Mesendoderm (in vitro differentiated cells): ENCODE data around the gene POLR1E.
"Not testable (repeated sequence)": the region's sequence is repeated elsewhere in the genome, so short reads cannot be mapped to it uniquely, and the experiment has no call there.

Source experiments
- DNase-seq: peaks from one replicate; pipeline ENCODE4 v3.0.0; 2013
- H2AK5ac ChIP-seq: 2 replicates; pipeline ENCODE4 v1.6.1; 2013; ENCODE audit warnings: low read length, inconsistent platforms
- H2BK120ac ChIP-seq: 2 replicates; pipeline ENCODE4 v1.6.1; 2013; ENCODE audit warnings: low read depth, mild to moderate bottlenecking, low read length, moderate library complexity, mixed read lengths
- H2BK15ac ChIP-seq: replicated peaks from 2 replicates; pipeline ENCODE4 v1.6.1; 2013; ENCODE audit warnings: low read depth, mild to moderate bottlenecking, moderate library complexity
- H2BK5ac ChIP-seq: 2 replicates; pipeline ENCODE4 v1.6.1; 2013; ENCODE audit warnings: low read length, inconsistent platforms
- H3K18ac ChIP-seq: 2 replicates; pipeline ENCODE4 v1.6.1; 2013; ENCODE audit warnings: mild to moderate bottlenecking, low read length, mixed read lengths
- H3K23ac ChIP-seq: one replicate; pipeline ENCODE4 v1.6.1; 2013; ENCODE audit warnings: low read length
- H3K27ac ChIP-seq: 2 replicates; pipeline ENCODE4 v1.5.1; 2013; ENCODE audit warnings: low read depth, mild to moderate bottlenecking, inconsistent platforms, low read length, moderate library complexity
- H3K27me3 ChIP-seq: 2 replicates; pipeline ENCODE4 v1.6.1; 2013; ENCODE audit warnings: low read length, control low read depth, mild to moderate bottlenecking, inconsistent platforms; ENCODE audit not compliant: insufficient read depth, poor library complexity
- H3K36me3 ChIP-seq: 2 replicates; pipeline ENCODE4 v1.6.1; 2013; ENCODE audit warnings: low read length, inconsistent platforms; ENCODE audit not compliant: control insufficient read depth, insufficient read depth
- H3K4ac ChIP-seq: one replicate; pipeline ENCODE4 v1.6.1; 2013; ENCODE audit warnings: low read depth, mild to moderate bottlenecking, low read length, moderate library complexity
- H3K4me1 ChIP-seq: 2 replicates; pipeline ENCODE4 v1.6.1; 2013; ENCODE audit warnings: low read depth, low read length, inconsistent platforms; ENCODE audit not compliant: control insufficient read depth
- H3K4me2 ChIP-seq: 2 replicates; pipeline ENCODE4 v1.6.1; 2013; ENCODE audit warnings: low read length
- H3K4me3 ChIP-seq: 2 replicates; pipeline ENCODE4 v1.5.1; 2013; ENCODE audit warnings: mild to moderate bottlenecking, low read length
- H3K56ac ChIP-seq: one replicate; pipeline ENCODE4 v1.6.1; 2013; ENCODE audit warnings: low read length
- H3K79me1 ChIP-seq: 2 replicates; pipeline ENCODE4 v1.6.1; 2013; ENCODE audit warnings: low read length, inconsistent platforms
- H3K79me2 ChIP-seq: 2 replicates; pipeline ENCODE4 v1.6.1; 2013; ENCODE audit warnings: mild to moderate bottlenecking, low read length; ENCODE audit not compliant: control insufficient read depth, insufficient read depth
- H3K9ac ChIP-seq: 2 replicates; pipeline ENCODE4 v1.6.1; 2013; ENCODE audit warnings: low read length, inconsistent platforms
- H4K5ac ChIP-seq: one replicate; pipeline ENCODE4 v1.6.1; 2013; ENCODE audit warnings: low read length
- H4K8ac ChIP-seq: one replicate; pipeline ENCODE4 v1.6.1; 2013; ENCODE audit warnings: low read depth, mild to moderate bottlenecking, control low read depth, low read length, moderate library complexity
- WGBS: extraction: QIAGEN DNeasy Blood & Tissue Kit; methylation state at CpG from one replicate; pipeline ENCODE4 v1.1.7; 2013; ENCODE audit warnings: low lambda C conversion rate, missing lambda C conversion rate; ENCODE audit not compliant: insufficient coverage; ENCODE audit errors: extremely low coverage; 5-methylcytosine and 5-hydroxymethylcytosine counted together

Gene POLR1E

GRCh38 chr9:37466037-37466709 lies 19.6 kb upstream of the POLR1E start:
- H2BK5ac ChIP-seq, result peak overlapping the region; percentile 17
- H3K23ac ChIP-seq, result no peak overlapping the region
- no peaks in the 10 kb centered on the region for H3K36me3 ChIP-seq
- H3K27me3 ChIP-seq, result no peaks in the 10 kb centered on the region
- H3K4me2 ChIP-seq, result peak overlapping the region; percentile 38
- H3K4me1 ChIP-seq, result peaks cover 3% of the 10 kb centered on the region
- H3K56ac ChIP-seq, result peak overlapping the region; percentile 88
- H2AK5ac ChIP-seq, result no peak overlapping the region
- peak overlapping the region; percentile 9 for H3K4me3 ChIP-seq
- peak overlapping the region; percentile 73 for H3K9ac ChIP-seq
- H3K27ac ChIP-seq, result peak overlapping the region; percentile 97
- peak overlapping the region; percentile 98 for H3K4ac ChIP-seq
- WGBS, result no CpG with 5 or more reads among the region's 47 CpGs
- peaks cover 2% of the 10 kb centered on the region for H3K79me1 ChIP-seq
- no peak overlapping the region for H2BK15ac ChIP-seq
- H4K5ac ChIP-seq, result no peak overlapping the region
- peak overlapping the region; percentile 87 for H4K8ac ChIP-seq
- peak overlapping the region; percentile 77 for H3K18ac ChIP-seq
- peak overlapping the region; percentile 10 for H2BK120ac ChIP-seq
- peak; percentile 94 for DNase-seq
- H3K79me2 ChIP-seq, result peaks cover 31% of the 10 kb centered on the region

GRCh38 chr9:37467530-37467929 lies 18.2 kb upstream of the POLR1E start:
- not testable (repeated sequence) for H3K4me2 ChIP-seq, H2BK15ac ChIP-seq, H3K9ac ChIP-seq, H3K4me3 ChIP-seq, H3K79me1 ChIP-seq, DNase-seq, H4K8ac ChIP-seq, H3K4me1 ChIP-seq, H3K56ac ChIP-seq, H3K4ac ChIP-seq, H4K5ac ChIP-seq, H3K27me3 ChIP-seq, H3K18ac ChIP-seq, H2AK5ac ChIP-seq, H3K23ac ChIP-seq, H3K27ac ChIP-seq, H3K36me3 ChIP-seq, H2BK5ac ChIP-seq
- no CpG with 5 or more reads among the region's 17 CpGs for WGBS
- peak overlapping the region; percentile 64 for H2BK120ac ChIP-seq
- peaks cover 19% of the 10 kb centered on the region for H3K79me2 ChIP-seq

GRCh38 chr9:37468620-37469019 lies 17.1 kb upstream of the POLR1E start:
- no peak overlapping the region for H2AK5ac ChIP-seq
- H3K79me1 ChIP-seq, result peaks cover 2% of the 10 kb centered on the region
- no peak overlapping the region for H3K9ac ChIP-seq
- no peak overlapping the region for H3K23ac ChIP-seq
- WGBS, result no CpG with 5 or more reads among the region's 6 CpGs
- H3K4ac ChIP-seq, result no peak overlapping the region
- peaks cover 9% of the 10 kb centered on the region for H3K79me2 ChIP-seq
- H3K36me3 ChIP-seq, result no peaks in the 10 kb centered on the region
- no peak overlapping the region for H2BK5ac ChIP-seq
- H3K4me2 ChIP-seq, result no peak overlapping the region
- peak; percentile 39 for DNase-seq
- H4K8ac ChIP-seq, result no peak overlapping the region
- H3K4me1 ChIP-seq, result peaks cover 3% of the 10 kb centered on the region
- no peak overlapping the region for H2BK120ac ChIP-seq
- H3K27me3 ChIP-seq, result no peaks in the 10 kb centered on the region
- no peak overlapping the region for H4K5ac ChIP-seq
- H3K18ac ChIP-seq, result no peak overlapping the region
- no peak overlapping the region for H2BK15ac ChIP-seq
- H3K27ac ChIP-seq, result no peak overlapping the region
- H3K4me3 ChIP-seq, result no peak overlapping the region
- H3K56ac ChIP-seq, result peak overlapping the region; percentile 34

- Histone ChIP-seq H3K56ac (peak overlapping the region; percentile 79), H2BK120ac (peak overlapping the region; percentile 14), H3K4me2 (no peak overlapping the region), H2AK5ac (peak overlapping the region; percentile 52), H3K4ac (no peak overlapping the region), H3K27ac (peak overlapping the region; percentile 81), H3K23ac (no peak overlapping the region), H3K4me3 (no peak overlapping the region), H3K79me2 (no peaks in the 10 kb centered on the region), H4K8ac (no peak overlapping the region), H3K18ac (peak overlapping the region; percentile 76), H4K5ac (no peak overlapping the region), H3K36me3 (no peaks in the 10 kb centered on the region), H3K4me1 (peaks cover 1% of the 10 kb centered on the region), H2BK5ac (peak overlapping the region; percentile 71), H3K9ac (peak overlapping the region; percentile 19), H3K79me1 (no peaks in the 10 kb centered on the region), H3K27me3 (no peaks in the 10 kb centered on the region), H2BK15ac (peak overlapping the region; percentile 0)
- WGBS, result no CpG with 5 or more reads among the region's 7 CpGs
- peak; percentile 98 for DNase-seq
These were observed 13.6 kb upstream of the POLR1E start for GRCh38 chr9:37471942-37472684.

- DNase-seq, H3K9ac ChIP-seq, H2AK5ac ChIP-seq, H3K27me3 ChIP-seq, H3K18ac ChIP-seq, H3K56ac ChIP-seq, H3K79me1 ChIP-seq, H3K36me3 ChIP-seq, H3K4me3 ChIP-seq, H3K79me2 ChIP-seq, H3K23ac ChIP-seq, H3K4me2 ChIP-seq, H3K27ac ChIP-seq, H3K4ac ChIP-seq, H3K4me1 ChIP-seq, H4K5ac ChIP-seq, H4K8ac ChIP-seq, H2BK5ac ChIP-seq, H2BK120ac ChIP-seq: not testable (repeated sequence)
- H2BK15ac ChIP-seq, result peak overlapping the region; percentile 27
- no CpG with 5 or more reads among the region's 6 CpGs for WGBS
These were observed 11.8 kb upstream of the POLR1E start for GRCh38 chr9:37473982-37474381.
